Karpas-422 (cell line): ENCODE results near the gene BID. TPM values are rescaled to one million over a fixed set of nuclear protein-coding genes. Genes with fewer than 3 reads are reported as not detected.

Experiments used
- DNase-seq: peaks from one replicate; pipeline ENCODE4 v3.0.0-alpha.2; 2015
- H2AFZ ChIP-seq: fragments of 200-600 bp; sonication (generic); 2 replicates; pipeline ENCODE4 v1.6.1; 2014; ENCODE audit warnings: antibody characterized with exemption, low read length, mixed read lengths
- H3K27ac ChIP-seq: fragments of 200-600 bp; sonication (generic); 2 replicates; pipeline ENCODE4 v1.5.1; 2014; ENCODE audit warnings: mild to moderate bottlenecking, low read length, moderate library complexity
- H3K27me3 ChIP-seq: fragments of 200-600 bp; sonication (generic); 2 replicates; pipeline ENCODE4 v1.6.1; 2014; ENCODE audit warnings: low read length, mixed read lengths
- H3K36me3 ChIP-seq: fragments of 200-600 bp; sonication (generic); 2 replicates; pipeline ENCODE4 v1.6.1; 2014; ENCODE audit warnings: low read length, mixed read lengths; ENCODE audit not compliant: insufficient read depth
- H3K4me1 ChIP-seq: fragments of 200-600 bp; sonication (generic); 2 replicates; pipeline ENCODE4 v1.6.1; 2014; ENCODE audit warnings: mild to moderate bottlenecking, low read length, mixed read lengths
- H3K4me2 ChIP-seq: fragments of 200-600 bp; sonication (generic); 2 replicates; pipeline ENCODE4 v1.6.1; 2014; ENCODE audit warnings: low read length, low read depth, mild to moderate bottlenecking; ENCODE audit not compliant: poor library complexity, severe bottlenecking
- H3K4me3 ChIP-seq: fragments of 200-600 bp; sonication (generic); 2 replicates; pipeline ENCODE4 v1.5.1; 2014; ENCODE audit warnings: mild to moderate bottlenecking, antibody characterized with exemption, low read length, mixed read lengths
- H3K79me2 ChIP-seq: fragments of 200-600 bp; sonication (generic); 2 replicates; pipeline ENCODE4 v1.6.1; 2014; ENCODE audit warnings: mild to moderate bottlenecking, low read length, mixed read lengths
- H3K9ac ChIP-seq: fragments of 200-600 bp; sonication (generic); 2 replicates; pipeline ENCODE4 v1.6.0; 2014; ENCODE audit warnings: low read length
- H3K9me2 ChIP-seq: fragments of 200-600 bp; sonication (generic), shearing (Covaris generic); replicated peaks from 2 replicates; pipeline ENCODE4 v1.6.0; 2014; ENCODE audit warnings: mild to moderate bottlenecking, low read length, moderate library complexity; ENCODE audit not compliant: insufficient read depth
- H3K9me3 ChIP-seq: fragments of 300-700, 200-600 bp; sonication (generic); 2 replicates; pipeline ENCODE4 v1.6.1; 2014; ENCODE audit warnings: low read length, mixed read lengths
- H4K20me1 ChIP-seq: fragments of 200-600 bp; sonication (generic); 2 replicates; pipeline ENCODE4 v1.6.1; 2014; ENCODE audit warnings: mild to moderate bottlenecking, antibody characterized with exemption, low read length, low read depth; ENCODE audit not compliant: insufficient read depth
- total RNA-seq: library from RNA; depleted of rRNA; stranded (reverse); fragments of >200 nt; shearing (Covaris generic); gene quantifications from 2 replicates; pipeline ENCODE4 v1.2.3, GENCODE V29; 2014; ENCODE audit warnings: low replicate concordance

BID gene
- total RNA-seq, 1 experiment from 2014 or later: 51.7 TPM

- no peak overlapping the region for H3K9ac ChIP-seq
- H3K9me2 ChIP-seq: no peaks in the 10 kb centered on the region
- H3K4me1 ChIP-seq: peaks cover 18% of the 10 kb centered on the region
- H3K9me3 ChIP-seq: no peaks in the 10 kb centered on the region
- no peak for DNase-seq
- no peak overlapping the region for H2AFZ ChIP-seq
- H3K4me3 ChIP-seq: no peak overlapping the region
- no peak overlapping the region for H3K27ac ChIP-seq
- no peak overlapping the region for H3K4me2 ChIP-seq
- no peaks in the 10 kb centered on the region for H3K27me3 ChIP-seq
- H3K79me2 ChIP-seq: peaks cover 3% of the 10 kb centered on the region
- H4K20me1 ChIP-seq: 0 out of 2 replicates have a peak, but pooled peaks cover 7% of the 10 kb centered on the region
- no peaks in the 10 kb centered on the region for H3K36me3 ChIP-seq
Observed at GRCh38 chr22:17783773-17784480, 9.7 kb upstream of the BID start.

GRCh38 chr22:17783312-17783711, 9.0 kb upstream of the BID start:
- peaks cover 24% of the 10 kb centered on the region for H3K4me1 ChIP-seq
- H3K9ac ChIP-seq: no peak overlapping the region
- no peaks in the 10 kb centered on the region for H3K36me3 ChIP-seq
- 0 out of 2 replicates have a peak, but pooled peaks cover 7% of the 10 kb centered on the region for H4K20me1 ChIP-seq
- peaks cover 9% of the 10 kb centered on the region for H3K79me2 ChIP-seq
- no peak overlapping the region for H3K4me2 ChIP-seq
- no peaks in the 10 kb centered on the region for H3K27me3 ChIP-seq
- H3K27ac ChIP-seq: no peak overlapping the region
- DNase-seq: no peak
- no peaks in the 10 kb centered on the region for H3K9me3 ChIP-seq
- no peaks in the 10 kb centered on the region for H3K9me2 ChIP-seq
- H3K4me3 ChIP-seq: no peak overlapping the region
- no peak overlapping the region for H2AFZ ChIP-seq

GRCh38 chr22:17782621-17783020, 8.4 kb upstream of the BID start:
- Histone ChIP-seq H3K27ac (no peak overlapping the region), H3K36me3 (no peaks in the 10 kb centered on the region), H3K79me2 (peaks cover 16% of the 10 kb centered on the region), H3K4me1 (peaks cover 29% of the 10 kb centered on the region), H3K27me3 (no peaks in the 10 kb centered on the region), H4K20me1 (0 out of 2 replicates have a peak, but pooled peaks cover 7% of the 10 kb centered on the region), H3K9ac (no peak overlapping the region), H3K4me3 (no peak overlapping the region), H3K9me2 (no peaks in the 10 kb centered on the region), H3K4me2 (no peak overlapping the region), H3K9me3 (no peaks in the 10 kb centered on the region), H2AFZ (no peak overlapping the region)
- no peak for DNase-seq

- Histone ChIP-seq H3K4me3 (no peak overlapping the region), H2AFZ (no peak overlapping the region), H3K9me3 (no peaks in the 10 kb centered on the region), H3K79me2 (peaks cover 21% of the 10 kb centered on the region), H3K27me3 (no peaks in the 10 kb centered on the region), H3K4me2 (no peak overlapping the region), H3K36me3 (no peaks in the 10 kb centered on the region), H3K27ac (no peak overlapping the region), H4K20me1 (0 out of 2 replicates have a peak, but pooled peaks cover 7% of the 10 kb centered on the region), H3K9ac (no peak overlapping the region), H3K4me1 (peaks cover 29% of the 10 kb centered on the region), H3K9me2 (no peaks in the 10 kb centered on the region)
- DNase-seq: no peak
Observed at GRCh38 chr22:17782158-17782557, 7.9 kb upstream of the BID start.

- no peak overlapping the region for H3K4me3 ChIP-seq
- no peaks in the 10 kb centered on the region for H3K36me3 ChIP-seq
- H3K79me2 ChIP-seq: peaks cover 22% of the 10 kb centered on the region
- H3K9me2 ChIP-seq: no peaks in the 10 kb centered on the region
- DNase-seq: peak; percentile 51
- no peak overlapping the region for H3K27ac ChIP-seq
- no peaks in the 10 kb centered on the region for H3K27me3 ChIP-seq
- 0 out of 2 replicates have a peak, but pooled peaks cover 7% of the 10 kb centered on the region for H4K20me1 ChIP-seq
- no peaks in the 10 kb centered on the region for H3K9me3 ChIP-seq
- no peak overlapping the region for H3K4me2 ChIP-seq
- H2AFZ ChIP-seq: no peak overlapping the region
- 0 out of 2 replicates have a peak overlapping the region, but pooled peaks have one; percentile 6 for H3K9ac ChIP-seq
- peaks cover 31% of the 10 kb centered on the region for H3K4me1 ChIP-seq
Observed at GRCh38 chr22:17781319-17782031, 7.2 kb upstream of the BID start.

- H3K4me1 ChIP-seq: peaks cover 35% of the 10 kb centered on the region
- no peaks in the 10 kb centered on the region for H3K9me2 ChIP-seq
- DNase-seq: no peak
- no peaks in the 10 kb centered on the region for H3K36me3 ChIP-seq
- H3K79me2 ChIP-seq: peaks cover 22% of the 10 kb centered on the region
- H2AFZ ChIP-seq: no peak overlapping the region
- no peaks in the 10 kb centered on the region for H3K9me3 ChIP-seq
- H3K4me2 ChIP-seq: no peak overlapping the region
- no peaks in the 10 kb centered on the region for H3K27me3 ChIP-seq
- H3K27ac ChIP-seq: no peak overlapping the region
- 0 out of 2 replicates have a peak, but pooled peaks cover 5% of the 10 kb centered on the region for H4K20me1 ChIP-seq
- 0 out of 2 replicates have a peak overlapping the region, but pooled peaks have one; percentile 6 for H3K9ac ChIP-seq
- H3K4me3 ChIP-seq: no peak overlapping the region
Observed at GRCh38 chr22:17780741-17781318, 6.6 kb upstream of the BID start.

GRCh38 chr22:17780116-17780740, 6.0 kb upstream of the BID start:
- H3K4me2 ChIP-seq: no peak overlapping the region

More at GRCh38 chr22:17780116-17780740, 6.0 kb upstream of the BID start:
- no peak overlapping the region for H3K4me3 ChIP-seq
- peaks cover 22% of the 10 kb centered on the region for H3K79me2 ChIP-seq
- H3K9me3 ChIP-seq: no peaks in the 10 kb centered on the region
- no peak for DNase-seq
- no peak overlapping the region for H3K27ac ChIP-seq
- peaks cover 35% of the 10 kb centered on the region for H3K4me1 ChIP-seq
- no peak overlapping the region for H2AFZ ChIP-seq
- no peaks in the 10 kb centered on the region for H3K27me3 ChIP-seq
- no peaks in the 10 kb centered on the region for H4K20me1 ChIP-seq
- H3K9ac ChIP-seq: no peak overlapping the region
- no peaks in the 10 kb centered on the region for H3K36me3 ChIP-seq
- no peaks in the 10 kb centered on the region for H3K9me2 ChIP-seq
